Epithelial cell of esophagus (primary cell): Measurements from ENCODE around the gene BMP2.

Source experiments
- DNase-seq: peaks from one replicate; pipeline ENCODE4 v3.0.0; 2010; ENCODE audit warnings: low read depth
- H3K4me3 ChIP-seq: 2 replicates; pipeline ENCODE4 v1.5.1; 2011; ENCODE audit warnings: mild to moderate bottlenecking, low read length, control low read depth
- CTCF ChIP-seq: IDR thresholded peaks from 2 replicates; pipeline ENCODE4 v1.5.1; 2011; ENCODE audit warnings: low read depth, mild to moderate bottlenecking, low read length, control low read depth, inconsistent platforms; ENCODE audit not compliant: insufficient read depth; ENCODE audit errors: missing control alignments

BMP2 gene

GRCh38 chr20:6732851-6733250 lies 34.6 kb upstream of the BMP2 start:
- DNase-seq = no peak
- TF ChIP-seq CTCF = no peak
- H3K4me3 ChIP-seq = no peak overlapping the region

GRCh38 chr20:6733965-6734364 lies 33.5 kb upstream of the BMP2 start:
- H3K4me3 ChIP-seq = no peak overlapping the region
- no peak for DNase-seq
- no peak for TF ChIP-seq CTCF

DNA sequence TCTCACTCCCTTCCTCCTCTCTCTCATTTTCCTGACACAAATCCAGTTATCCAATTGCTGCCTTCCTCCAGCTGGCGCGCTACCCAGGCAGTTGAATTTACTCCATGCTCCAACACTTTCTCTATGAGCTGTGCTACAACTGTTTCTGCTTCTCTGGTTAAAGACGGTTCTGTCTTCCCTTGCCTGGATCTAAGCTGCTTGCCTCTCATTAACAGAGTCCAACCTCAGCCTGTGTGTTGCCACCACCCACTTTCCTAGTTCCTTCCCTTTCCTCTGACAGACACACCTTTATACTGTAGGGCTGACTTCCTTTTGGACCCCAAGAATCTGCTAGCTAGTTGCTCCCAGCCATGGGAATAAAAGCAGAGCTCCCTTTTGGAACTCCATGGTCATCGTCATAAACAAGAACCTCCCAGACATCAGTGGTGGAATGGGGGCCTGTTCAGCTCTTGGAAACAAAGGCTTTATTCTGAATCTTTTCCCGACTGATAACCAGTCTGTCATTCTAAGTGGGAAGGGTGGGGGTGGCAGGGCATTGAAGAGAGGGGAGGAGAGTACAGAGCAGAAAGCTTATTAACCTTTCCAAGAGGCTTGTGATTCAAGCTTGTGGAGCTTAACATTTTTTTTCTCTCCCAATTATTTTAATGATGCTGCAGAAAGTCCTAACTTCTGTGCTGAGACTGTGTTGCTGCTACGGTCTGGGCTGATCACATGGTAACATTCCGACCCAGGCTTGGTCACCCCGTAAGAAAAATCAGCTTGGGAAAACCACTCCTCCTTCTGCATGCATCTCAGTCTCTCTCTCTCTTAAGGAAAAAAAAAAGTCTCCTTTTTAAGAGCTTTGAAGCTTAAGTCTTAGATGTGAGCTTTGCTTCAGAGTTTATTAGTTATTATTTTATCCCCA lies 31.3 kb upstream of the BMP2 start:
- H3K4me3 ChIP-seq = no peak overlapping the region
- no peak for DNase-seq
- no peak for TF ChIP-seq CTCF

GRCh38 chr20:6739406-6739805 lies 28.1 kb upstream of the BMP2 start:
- DNase-seq = no peak
- no peak overlapping the region for H3K4me3 ChIP-seq
- no peak for TF ChIP-seq CTCF

- TF ChIP-seq CTCF = no peak
- no peak for DNase-seq
- no peak overlapping the region for H3K4me3 ChIP-seq
These were observed 27.4 kb upstream of the BMP2 start for GRCh38 chr20:6740096-6740495.

- TF ChIP-seq CTCF = no peak
- no peak for DNase-seq
- H3K4me3 ChIP-seq = no peak overlapping the region
These were observed 23.3 kb upstream of the BMP2 start for GRCh38 chr20:6744180-6744579.

DNA sequence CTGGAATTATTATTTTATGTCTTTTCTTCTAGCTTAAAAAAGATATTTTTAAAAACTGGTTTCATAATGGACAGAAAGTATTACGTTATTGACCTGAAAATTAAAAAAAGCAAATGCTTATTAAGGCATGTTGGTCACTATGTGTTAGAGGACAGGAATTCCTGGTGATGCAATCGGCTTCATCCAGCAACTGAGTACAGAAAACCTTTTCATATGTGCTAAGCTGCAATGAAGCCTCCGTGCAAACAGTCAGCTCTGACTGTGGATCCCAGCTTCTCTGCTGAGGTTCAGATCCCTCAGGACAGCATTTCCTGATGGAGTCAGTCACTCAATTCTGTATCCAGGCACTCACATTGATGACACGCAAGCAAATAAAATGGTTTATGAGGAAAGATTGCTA lies 22.7 kb upstream of the BMP2 start:
- no peak for TF ChIP-seq CTCF
- no peak overlapping the region for H3K4me3 ChIP-seq
- peak; percentile 56 for DNase-seq
